H1 (cell line): Measurements from ENCODE around the gene GRM8. TPM values are rescaled to one million over a fixed set of nuclear protein-coding genes. Genes with fewer than 3 reads are reported as not detected.

ENCODE experiments used
- CHD7 ChIP-seq: fragments of 300-600 bp; sonication (generic); IDR thresholded peaks from 2 replicates; pipeline ENCODE4 v1.7.1; 2012; ENCODE audit warnings: low read length, moderate library complexity, mild to moderate bottlenecking, inconsistent platforms; ENCODE audit not compliant: insufficient replicate concordance
- EZH2 ChIP-seq: fragments of 200-600 bp; sonication (generic); IDR thresholded peaks from 2 replicates; pipeline ENCODE4 v1.7.1; 2012; ENCODE audit warnings: low read depth, mild to moderate bottlenecking, moderate library complexity, low read length, inconsistent platforms; ENCODE audit not compliant: severe bottlenecking
- KDM4A ChIP-seq: IDR thresholded peaks from one replicate; pipeline ENCODE4 v1.7.1; 2012; ENCODE audit warnings: low read depth, mild to moderate bottlenecking, moderate library complexity, low read length, inconsistent platforms; ENCODE audit not compliant: severe bottlenecking
- POLR2A ChIP-seq, 2 experiments: IDR thresholded peaks; 1 replicate in 1 of 2; 2 replicates in 1 of 2; pipeline ENCODE4 v1.6.1; 2011; ENCODE audit warnings: low read depth in 2 of 2, low read length in 2 of 2, mild to moderate bottlenecking in 2 of 2; ENCODE audit errors: control extremely low read depth in 1 of 2
- POLR2AphosphoS5 ChIP-seq: IDR thresholded peaks from 2 replicates; pipeline ENCODE4 v1.6.1; 2011; ENCODE audit warnings: low read depth, low read length
- RNF2 ChIP-seq: fragments of 200-900, 300-1000 bp; sonication (generic); IDR thresholded peaks from 2 replicates; pipeline ENCODE4 v1.7.1; 2016; ENCODE audit warnings: borderline replicate concordance, low read depth, mild to moderate bottlenecking, antibody characterized with exemption, low read length; ENCODE audit not compliant: poor library complexity, severe bottlenecking; ENCODE audit errors: missing control alignments
- SRF ChIP-seq: IDR thresholded peaks from 2 replicates; pipeline ENCODE4 v1.6.1; 2011; ENCODE audit warnings: mild to moderate bottlenecking, low read depth, low read length, moderate library complexity
- SUZ12 ChIP-seq: fragments of 200-600 bp; sonication (generic); IDR thresholded peaks from 2 replicates; pipeline ENCODE4 v1.6.1; 2012; ENCODE audit warnings: mild to moderate bottlenecking, inconsistent platforms, low read length, moderate library complexity, mixed read lengths
- YY1 ChIP-seq: IDR thresholded peaks from 2 replicates; pipeline ENCODE4 v1.6.1; 2011; ENCODE audit warnings: low read depth, mild to moderate bottlenecking, low read length
- ZNF274 ChIP-seq: IDR thresholded peaks from 2 replicates; pipeline ENCODE4 v1.7.0; 2012; ENCODE audit warnings: low read length, borderline replicate concordance; ENCODE audit errors: extremely low read depth
- polyA plus RNA-seq, 7 experiments: library from polyadenylated mRNA; depleted of rRNA in 3 of 7; stranded (reverse) in 5 of 7; unstranded in 2 of 7; fragments of >200 nt in 5 of 7; fragments of 200-250 nt in 2 of 7; gene quantifications; 1 replicate in 5 of 7; 2 replicates in 1 of 7; 4 replicates in 1 of 7; pipeline versions ENCODE4 v1.2.1 to v1.2.3, GENCODE V29; 2011 to 2013; ENCODE audit warnings: missing spikeins in 2 of 7, mixed read lengths in 2 of 7
- total RNA-seq: library from RNA; stranded (reverse); fragmentation: NEBNext Ultra II Directional; extraction: Animal tissue kit (Norgen Biotek cat#: 25700); gene quantifications from 2 replicates; pipeline ENCODE4 v1.2.1, GENCODE V29; 2021
- TF ChIP-seq, protein P1 (sequence below): IDR thresholded peaks from 2 replicates; pipeline ENCODE4 v1.6.1; 2011; ENCODE audit warnings: low read length, improper control_type of control experiment

The GRM8 gene
- total and polyA plus RNA-seq, 2 of the 8 experiments (the other 6 are each of a cell fraction or from before 2014, with no cell fraction given), result 2.6 to 2.8 TPM

GRCh38 chr7:127245607-127246006 is 7.1 kb downstream of the GRM8 start (continued):
- TF ChIP-seq CHD7 (no peak), POLR2AphosphoS5 (no peak), POLR2A (IDR thresholded peaks at IDR 0.05; ENCODE audit: control extremely low read depth in 1 of 2, low read depth in 2 of 2, low read length in 2 of 2) (no peak), YY1 (no peak), SRF (no peak), ZNF274 (no peak), RNF2 (no peak), KDM4A (no peak), EZH2 (no peak), SUZ12 (no peak)
- TF ChIP-seq, protein P1, sequence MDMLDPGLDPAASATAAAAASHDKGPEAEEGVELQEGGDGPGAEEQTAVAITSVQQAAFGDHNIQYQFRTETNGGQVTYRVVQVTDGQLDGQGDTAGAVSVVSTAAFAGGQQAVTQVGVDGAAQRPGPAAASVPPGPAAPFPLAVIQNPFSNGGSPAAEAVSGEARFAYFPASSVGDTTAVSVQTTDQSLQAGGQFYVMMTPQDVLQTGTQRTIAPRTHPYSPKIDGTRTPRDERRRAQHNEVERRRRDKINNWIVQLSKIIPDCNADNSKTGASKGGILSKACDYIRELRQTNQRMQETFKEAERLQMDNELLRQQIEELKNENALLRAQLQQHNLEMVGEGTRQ, result no peak
